ENCODE measurements around the gene MGAT4A.
"Not testable (repeated sequence)": the region's sequence is repeated elsewhere in the genome, so short reads cannot be mapped to it uniquely, and the experiment has no call there.

MGAT4A gene

DNA sequence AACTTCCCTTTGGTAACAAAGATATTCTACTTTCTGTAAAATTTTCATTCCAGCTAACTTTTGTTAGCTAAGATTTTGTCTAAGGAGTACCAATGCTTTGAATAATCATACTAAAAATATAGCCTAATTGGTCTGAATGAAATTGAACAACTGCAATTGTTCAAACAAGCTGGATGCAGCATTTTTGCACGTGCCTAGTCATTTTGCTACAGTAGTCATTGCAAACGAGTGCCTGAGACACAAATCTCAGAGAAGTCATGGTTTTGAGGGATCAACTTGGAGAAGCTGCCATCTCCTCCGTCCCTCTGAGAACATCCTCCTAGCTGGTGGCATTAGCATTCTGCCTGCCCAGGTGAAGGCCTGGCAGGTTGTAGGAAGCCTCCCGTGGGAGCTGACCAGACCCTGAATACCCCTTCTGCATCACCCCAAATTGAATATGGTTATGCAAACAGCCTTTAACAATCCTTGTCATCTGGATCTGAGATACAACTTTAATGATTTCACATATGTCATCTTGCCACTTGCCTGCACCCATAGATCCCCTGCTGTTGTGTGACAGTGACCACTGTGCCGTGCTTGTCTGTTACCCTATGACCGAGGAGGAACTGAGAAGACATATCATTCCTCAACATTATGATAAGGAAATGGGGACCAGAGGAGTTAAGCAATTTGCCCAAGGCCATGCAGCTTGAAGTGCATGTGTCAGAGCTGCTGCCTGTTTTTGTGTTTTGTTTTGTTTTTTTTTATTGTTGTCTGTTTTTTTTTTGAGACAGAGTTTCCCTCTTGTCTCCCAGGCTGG, 29.1 kb upstream of the MGAT4A start:
- DNase-seq (ENCODE audit: low spot score), result no peak

DNA sequence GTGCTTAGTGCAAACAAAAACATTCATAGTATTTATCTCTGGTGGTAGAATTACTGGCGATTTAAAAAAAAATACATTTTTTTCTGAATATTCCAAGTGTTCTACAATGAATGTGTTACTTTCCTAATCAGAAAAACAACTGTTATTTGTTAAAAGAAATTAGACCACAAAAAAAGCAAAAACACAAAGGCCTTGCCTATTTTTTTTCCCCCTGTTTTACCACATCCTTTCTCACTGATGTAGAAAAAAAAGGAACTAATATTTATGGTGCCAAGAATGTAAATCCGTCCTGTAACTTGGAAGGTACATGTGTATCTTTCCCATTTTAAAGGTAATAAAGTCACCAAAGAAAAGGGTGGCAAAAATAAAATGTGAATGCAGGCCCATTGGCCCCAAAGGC, 28.4 kb upstream of the MGAT4A start:
- no peak for DNase-seq (ENCODE audit: low spot score)

DNA sequence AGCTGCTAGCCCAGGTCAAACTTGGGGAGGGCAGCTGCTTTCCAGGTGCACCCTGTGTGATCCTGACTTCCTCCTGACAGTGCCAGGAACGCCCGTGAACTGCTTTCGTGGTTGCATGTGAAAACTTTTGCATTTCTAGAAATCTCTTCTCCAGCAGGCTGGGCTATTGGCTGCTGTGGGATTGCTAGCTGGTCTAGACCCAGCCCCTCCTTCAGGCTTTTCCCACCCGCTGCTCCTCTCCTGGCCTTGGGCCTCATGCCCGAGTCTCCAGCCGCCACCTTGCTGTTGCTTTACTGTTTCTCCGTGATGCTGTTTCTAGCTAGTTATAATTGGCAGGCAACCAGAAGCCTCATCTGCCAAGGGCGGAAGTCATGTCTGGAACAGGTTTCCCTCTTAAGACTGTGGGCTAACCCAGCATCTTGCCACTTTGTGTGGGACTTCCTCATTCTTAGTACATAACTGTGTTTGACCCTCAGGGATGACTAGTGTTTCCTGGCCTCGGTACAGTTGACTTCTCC, 27.0 kb upstream of the MGAT4A start:
- no peak for DNase-seq (ENCODE audit: low spot score)

DNA sequence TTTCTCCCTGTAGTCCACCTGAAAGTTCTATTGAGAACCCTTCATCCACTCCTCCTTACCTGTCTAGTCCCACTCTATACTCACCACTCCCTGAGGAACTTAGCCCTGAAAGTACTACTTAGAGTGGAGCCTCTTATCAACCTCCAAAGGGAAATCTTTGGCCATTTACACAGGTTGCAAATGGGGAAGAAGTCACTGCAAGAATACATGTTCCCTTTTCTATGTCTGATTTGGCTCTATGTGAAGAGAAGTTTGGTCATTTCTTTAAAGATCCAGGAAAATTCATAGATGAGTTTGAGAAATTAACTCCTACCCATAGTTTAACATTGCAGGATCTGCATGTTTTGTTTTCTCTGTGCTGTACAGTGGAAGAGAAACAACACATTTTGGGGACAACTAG, 22.9 kb upstream of the MGAT4A start:
- no peak for DNase-seq (ENCODE audit: low spot score)

DNA sequence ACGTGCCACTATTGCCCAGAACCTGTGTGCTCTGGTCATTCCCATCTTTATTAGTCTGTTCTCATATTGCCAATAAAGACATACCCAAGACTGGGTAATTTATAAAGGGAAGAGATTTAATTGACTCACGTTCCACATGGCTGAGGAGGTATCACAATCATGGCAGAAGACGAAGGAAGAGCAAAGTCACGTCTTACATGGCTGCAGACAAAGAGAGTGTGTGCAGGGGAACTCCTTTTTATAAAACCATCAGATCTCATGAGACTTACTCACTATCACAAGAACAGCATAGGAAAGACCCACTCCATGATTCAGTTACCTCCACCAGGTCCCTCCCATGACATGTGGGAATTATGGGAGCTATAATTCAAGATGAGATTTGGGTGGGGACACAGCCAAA, 21.8 kb upstream of the MGAT4A start:
- not testable (repeated sequence) for DNase-seq (ENCODE audit: low spot score)

DNA sequence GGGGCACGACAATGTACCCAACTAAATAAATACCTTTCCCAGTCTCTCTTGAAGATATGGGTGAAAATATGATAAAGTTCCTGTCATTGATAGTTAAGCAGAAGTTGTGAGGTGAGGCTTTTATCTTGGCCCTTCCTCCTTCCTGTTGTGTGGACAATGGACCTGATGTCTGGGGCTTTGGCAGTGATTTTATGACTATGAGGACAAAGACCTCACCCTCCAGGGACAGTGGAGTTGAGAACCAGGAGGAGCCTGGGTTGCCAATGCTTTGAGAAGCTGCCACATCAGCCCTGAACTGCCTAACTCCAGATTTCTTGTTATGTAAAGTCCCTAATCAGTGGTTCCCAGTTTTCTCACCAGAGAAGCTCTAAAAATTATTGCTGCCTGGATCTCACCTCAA, 20.8 kb upstream of the MGAT4A start:
- no peak for DNase-seq (ENCODE audit: low spot score)

DNA sequence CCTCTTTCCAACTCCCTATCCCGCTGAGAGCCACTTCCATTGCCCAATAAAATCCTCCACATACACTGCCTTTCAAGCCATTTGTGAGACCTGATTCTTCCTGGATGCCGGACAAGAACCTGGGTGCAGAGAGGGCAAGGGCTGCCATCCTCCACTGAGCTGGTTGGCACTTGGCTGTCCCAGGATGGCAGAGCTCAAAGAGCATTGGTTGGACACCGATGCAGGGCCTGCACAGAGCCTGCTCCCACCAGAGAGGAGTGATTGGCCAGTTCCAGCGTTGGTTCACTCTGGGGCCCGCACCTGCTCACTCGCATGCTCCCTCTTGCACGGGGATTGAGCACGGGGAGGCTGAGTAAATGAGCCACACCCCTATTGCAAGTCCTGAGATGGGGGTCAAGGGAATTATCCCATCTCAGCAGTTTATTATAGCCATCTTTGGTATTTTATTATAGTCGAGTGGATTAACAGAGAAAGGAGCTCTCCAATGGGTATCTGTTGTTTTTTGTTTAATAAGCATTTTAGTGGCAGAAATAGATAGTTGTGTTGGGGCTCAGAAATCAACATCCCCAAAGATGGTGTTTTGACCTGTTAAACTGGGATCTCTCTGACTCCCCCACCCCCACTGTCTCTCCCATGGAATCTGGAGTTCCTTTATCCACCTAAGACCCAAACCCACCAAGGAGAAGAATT, 19.8 kb upstream of the MGAT4A start:
- no peak for DNase-seq (ENCODE audit: low spot score)

DNA sequence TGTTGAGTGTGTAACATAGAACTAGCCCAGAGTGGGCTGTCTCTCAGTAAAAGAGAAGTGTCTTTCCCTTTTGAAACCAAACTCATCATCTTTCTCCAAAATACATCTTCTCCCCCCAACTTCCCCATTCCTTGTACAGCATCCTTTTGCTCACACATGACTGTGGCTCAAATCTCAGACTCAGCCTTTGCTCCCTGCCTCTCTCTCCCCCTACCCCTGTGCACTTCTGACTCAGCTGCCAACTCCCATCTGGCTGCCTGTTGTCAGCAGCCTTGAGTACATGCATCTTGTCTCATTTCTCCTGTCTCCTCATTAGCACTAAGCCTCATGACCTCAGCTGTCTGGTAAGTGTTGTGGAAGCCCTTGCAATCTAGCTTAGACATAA, 18.1 kb upstream of the MGAT4A start:
- DNase-seq (ENCODE audit: low spot score), result no peak

DNA sequence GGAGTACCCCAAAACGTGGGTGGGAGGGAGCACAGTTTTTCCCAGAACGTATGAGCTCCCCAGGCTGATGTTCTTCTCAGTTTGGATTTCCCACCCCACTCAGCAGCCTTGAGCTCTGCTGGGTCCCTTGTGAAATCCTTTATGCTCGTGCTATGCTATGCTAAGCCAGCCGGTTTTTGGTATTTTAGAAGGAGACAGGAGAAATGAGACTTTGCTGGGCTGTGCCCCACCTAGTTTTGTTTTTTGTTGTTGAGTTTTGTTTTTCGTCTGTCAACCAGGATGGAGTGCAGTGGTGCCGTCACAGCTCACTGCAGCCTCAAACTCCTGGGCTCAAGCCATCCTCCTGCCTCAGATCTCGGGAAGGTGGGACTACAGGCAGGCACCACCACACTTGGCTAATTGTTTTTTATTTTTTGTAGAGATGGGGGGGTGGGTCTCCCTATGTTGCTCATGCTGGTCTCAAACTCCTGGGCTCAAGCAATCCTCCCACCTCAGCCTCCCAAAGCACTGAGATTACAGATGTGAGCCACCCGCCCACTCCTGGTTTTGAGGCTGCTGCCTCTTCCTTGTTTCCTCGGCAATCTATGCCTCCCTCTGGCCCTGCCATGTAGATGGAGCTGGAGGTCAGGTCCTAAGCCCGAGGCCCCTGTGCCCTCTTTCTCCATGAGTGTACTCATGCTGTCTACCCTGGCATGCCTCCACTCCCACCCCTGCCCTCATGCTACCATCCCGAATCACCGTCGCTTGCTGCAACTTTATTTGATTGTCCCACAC, 17.5 kb upstream of the MGAT4A start:
- no peak for DNase-seq (ENCODE audit: low spot score)

DNA sequence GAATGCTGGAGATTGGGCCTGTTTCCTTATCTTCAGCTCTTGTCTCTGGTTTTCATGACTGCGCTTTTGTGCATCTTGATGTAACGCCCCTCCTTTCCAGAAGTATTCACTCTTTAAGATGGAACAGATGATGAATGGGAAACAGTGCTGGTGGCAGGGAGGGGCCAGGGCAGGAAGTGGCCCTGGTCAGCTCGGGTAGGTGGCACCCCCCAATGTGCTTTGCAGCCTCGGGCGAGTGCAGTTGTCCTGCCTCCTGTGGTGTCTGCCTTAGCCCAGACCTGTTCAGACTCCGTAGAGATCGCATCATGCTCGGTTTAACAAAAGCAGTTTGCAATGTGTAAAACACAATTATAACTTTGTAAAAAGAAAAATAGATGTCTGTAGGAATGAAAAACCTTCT, 17.0 kb upstream of the MGAT4A start:
- DNase-seq (ENCODE audit: low spot score), result no peak

DNA sequence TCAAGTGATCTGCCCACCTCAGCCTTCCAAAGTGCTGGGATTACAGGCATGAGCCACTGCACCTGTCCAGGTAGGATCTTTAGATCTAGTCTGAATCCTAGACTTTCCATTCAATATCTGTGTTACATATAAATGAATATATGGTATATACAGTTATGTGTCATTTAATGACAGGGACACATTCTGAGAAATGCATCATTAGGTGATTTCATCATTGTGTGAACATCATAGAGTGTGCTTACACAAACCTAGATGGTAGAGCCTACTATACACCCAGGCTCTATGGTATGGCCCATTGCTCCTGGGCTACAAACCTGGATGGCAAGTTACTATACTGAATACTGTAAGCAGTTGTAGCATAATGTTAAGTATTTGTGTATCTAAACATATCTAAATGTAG, 15.5 kb upstream of the MGAT4A start:
- no peak for DNase-seq (ENCODE audit: low spot score)

DNA sequence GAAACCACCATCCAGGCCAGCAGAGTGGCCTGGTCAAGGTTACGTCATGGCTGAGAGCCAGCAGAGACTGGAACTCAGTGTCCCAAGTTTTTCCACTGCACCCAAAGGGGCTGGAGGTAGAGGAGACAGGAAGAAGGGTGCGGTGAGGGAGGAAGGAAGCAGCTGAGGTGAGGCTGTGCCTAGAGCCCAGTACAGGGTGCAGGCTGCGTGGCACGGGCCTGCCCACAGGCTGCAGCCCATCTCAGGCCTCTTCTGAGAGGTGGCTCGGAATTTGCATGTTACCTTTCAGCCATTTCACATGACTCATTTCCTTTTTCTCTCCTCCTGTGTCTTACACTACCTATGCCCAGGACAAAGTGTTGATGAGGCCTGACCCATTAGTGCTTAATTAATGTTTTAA, 13.7 kb upstream of the MGAT4A start:
- no peak for DNase-seq (ENCODE audit: low spot score)

DNA sequence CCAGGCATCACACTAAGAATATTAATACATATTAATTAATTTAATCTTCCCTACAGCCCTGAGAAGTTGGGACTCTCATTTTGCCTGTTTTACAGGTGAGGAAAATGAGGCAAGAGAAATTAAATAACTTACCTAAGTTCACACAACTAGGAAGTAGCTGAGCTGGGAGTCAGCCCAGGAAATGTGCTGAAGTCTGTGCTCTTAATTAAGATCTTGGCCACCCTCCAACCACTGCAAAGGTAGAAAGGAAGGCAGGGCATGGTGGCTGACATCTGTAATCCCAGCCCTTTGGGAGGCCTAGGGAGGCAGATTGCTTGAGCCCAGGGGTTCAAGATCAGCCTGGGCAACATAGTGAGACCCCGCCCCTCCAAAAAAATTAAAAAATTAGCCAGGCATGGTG, 12.9 kb upstream of the MGAT4A start:
- DNase-seq (ENCODE audit: low spot score), result no peak

DNA sequence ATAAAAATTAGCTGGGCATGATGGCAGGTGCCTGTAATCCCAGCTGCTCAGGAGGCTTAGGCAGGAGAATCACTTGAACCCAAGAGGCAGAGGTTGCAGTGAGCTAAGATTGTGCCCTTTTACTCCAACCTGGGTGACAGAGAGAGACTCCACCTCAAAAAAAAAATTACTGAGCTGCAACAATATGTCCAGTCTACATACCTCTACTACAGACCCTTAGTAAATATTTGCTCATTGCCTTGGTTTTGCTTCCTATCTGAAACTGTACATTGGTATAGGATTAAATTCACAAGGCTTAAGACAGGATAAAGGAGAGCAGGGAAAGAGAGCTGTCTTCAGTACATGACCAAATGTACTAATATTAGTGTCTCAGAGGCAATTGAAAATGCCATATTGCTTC, 8.1 kb upstream of the MGAT4A start:
- DNase-seq (ENCODE audit: low spot score), result no peak

DNA sequence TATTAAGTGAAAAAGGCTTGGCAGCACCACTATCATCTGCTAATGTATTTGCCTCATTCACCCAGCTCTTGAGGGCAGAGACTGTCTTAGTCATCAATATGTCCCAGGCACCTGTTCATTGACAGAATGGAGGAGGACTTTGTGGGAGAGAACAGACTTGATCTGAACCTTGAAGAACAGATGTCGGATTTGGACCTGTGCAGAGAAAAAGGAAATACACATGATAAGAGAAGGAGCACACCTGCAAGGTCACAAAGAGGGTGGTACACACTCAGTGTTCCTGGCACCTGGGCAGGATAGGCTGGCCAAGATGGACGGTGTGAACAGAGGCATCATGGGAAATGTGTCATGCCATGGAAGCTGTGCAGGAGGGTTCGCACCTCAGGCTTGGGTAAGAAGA, 7.4 kb upstream of the MGAT4A start:
- no peak for DNase-seq (ENCODE audit: low spot score)

DNA sequence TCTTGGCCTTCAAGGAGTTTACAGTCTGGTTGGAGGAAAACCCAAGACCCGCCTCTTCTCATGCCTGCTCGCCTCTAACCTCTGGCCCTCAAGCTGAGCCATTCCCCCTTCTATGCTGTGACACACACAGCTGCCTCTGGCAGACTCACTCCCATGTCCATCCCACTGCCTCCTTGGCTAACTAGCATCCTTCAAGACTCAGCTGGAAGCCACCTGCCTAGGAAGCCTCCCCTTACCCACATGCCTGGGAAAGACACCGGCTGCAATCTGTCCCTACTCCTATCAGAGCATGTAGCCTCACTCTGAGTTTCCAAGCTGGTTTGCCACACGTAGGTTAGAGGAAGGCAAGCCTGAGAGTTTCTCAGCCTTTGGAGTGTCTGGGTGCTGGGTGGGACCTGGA, 6.9 kb upstream of the MGAT4A start:
- DNase-seq (ENCODE audit: low spot score), result no peak

DNA sequence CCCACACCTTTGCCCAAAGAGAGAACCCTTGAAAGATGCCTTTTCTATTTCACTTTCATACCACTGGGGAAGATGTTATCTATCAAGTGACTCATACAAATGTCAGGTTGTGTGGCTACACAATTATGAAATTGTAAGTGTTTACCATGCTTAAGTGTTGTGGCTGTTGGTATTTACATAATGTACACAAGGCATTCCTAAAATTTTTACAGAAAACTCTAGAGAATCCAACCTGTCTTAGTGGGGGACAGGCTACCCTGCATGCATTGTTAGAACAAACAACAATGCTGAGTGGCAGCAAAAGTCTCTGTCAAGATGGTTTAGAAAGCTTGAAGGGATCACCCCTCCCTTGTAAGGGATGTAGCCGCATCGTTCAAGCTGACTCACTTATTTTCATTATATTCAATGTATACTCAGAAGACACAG, 5.5 kb upstream of the MGAT4A start:
- no peak for DNase-seq (ENCODE audit: low spot score)

DNA sequence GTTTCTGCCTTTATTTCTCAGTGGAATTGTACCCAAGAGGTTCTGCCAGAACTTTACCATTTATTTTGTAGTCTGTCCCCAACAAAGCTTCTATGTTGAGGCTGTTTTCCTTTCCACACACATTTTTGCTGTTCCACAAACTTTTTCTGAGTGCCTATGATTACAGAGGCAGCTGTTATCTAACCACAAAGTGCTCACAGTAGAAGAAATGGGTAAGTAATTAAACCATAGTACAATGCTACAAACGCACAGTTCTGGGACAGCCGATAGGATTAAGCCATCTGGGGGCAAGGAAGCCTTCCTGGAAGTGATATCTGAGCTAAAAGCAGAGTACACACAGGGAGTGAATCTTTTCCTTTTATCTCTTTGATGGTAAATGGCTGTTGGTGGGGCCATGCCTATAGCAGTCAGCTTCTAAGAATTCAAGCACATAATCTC, 3.9 kb upstream of the MGAT4A start:
- DNase-seq (ENCODE audit: low spot score), result peak; percentile 85

DNA sequence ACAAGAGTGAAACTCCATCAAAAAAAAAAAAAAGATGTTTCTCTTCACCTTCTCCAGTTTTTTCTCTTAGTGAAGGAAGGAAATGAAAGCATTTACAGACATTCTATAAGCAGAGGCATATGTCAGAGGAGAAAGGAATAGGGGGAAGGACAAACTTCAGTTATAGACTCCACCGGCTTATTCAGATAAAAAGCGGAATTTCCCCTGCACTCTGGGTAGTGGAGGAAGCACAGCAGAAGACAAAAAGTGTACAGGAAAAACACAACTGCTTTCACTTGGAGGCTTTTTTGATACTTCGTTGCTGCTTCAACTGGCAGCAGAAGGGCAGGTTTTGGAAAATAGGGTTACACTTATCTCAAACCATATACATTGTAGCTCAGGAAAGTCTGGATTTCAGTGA, 3.2 kb upstream of the MGAT4A start:
- DNase-seq (ENCODE audit: low spot score), result no peak

DNA sequence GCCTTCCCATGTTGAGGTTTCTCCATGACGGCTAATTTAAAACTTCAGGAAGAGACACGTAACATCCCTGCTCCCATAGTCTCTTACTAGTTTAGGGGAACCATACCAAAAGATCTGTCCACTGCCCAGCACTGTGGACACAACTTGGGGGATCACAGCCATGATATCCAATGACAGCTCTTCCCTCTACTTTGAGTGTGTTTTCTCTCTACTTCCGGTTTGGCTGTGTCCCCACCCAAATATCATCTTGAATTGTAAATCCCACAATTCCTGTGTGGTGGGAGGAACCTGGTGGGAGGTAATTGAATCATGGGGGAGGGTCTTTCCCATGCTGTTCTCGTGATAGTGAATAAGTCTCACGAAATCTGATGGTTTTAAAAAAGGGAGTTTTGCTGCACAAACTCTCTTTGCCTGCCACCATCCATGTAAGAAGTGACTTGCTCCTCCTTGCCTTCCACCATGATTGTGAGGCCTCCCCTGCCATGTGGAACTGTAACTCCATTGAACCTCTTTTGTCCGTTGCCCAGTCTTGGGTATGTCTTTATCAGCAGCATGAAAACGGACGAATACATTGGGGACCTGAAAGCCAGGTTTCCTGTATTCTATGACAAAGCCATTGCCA, 1.6 kb upstream of the MGAT4A start:
- no peak for DNase-seq (ENCODE audit: low spot score)

DNA sequence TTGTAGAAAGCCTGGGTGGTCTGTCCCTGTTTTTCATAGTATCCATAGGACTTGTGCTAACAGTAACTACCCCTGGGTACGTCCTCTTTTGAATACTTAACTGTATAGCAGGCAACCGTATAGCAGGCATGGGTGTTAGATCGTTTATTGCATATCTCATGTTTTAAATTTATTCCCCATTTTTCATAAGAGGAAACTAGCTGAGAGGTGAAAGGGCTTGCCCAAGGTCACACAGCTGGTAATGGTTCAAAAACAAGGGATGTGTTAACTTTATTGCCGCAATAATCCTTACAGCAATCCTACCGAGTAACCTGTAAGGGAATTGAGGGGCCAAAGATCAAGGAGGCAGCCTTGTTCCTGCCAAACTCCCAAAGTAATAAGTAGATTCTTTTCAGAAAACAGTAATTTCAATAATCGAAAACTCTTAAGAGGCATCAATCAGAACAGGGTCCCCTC, 990 bp upstream of the MGAT4A start:
- peak; percentile 76 for DNase-seq (ENCODE audit: low spot score)

DNA sequence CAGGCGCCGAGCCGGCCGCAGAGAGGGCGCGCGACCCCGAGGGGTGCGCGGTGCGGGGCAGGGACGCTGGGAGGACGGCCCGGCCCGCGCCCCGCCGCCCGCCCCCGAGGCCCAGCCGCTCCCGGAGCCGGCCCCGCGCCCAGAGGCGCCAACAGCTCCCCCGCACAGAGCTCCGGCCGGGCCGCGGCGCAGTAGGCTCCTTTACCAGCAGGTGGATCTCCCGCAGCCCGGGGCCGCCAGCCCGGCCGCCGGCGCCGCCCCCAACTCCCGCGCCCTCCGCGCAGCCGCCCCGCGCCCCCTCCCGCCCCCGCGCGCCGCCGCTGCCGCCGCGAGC, 258 bp downstream of the MGAT4A start:
- peak; percentile 85 for DNase-seq (ENCODE audit: low spot score)
